HEK293 (cell line): ENCODE results near the gene PPP3R2.

Experiments
- CTCF ChIA-PET: fragments of 350-600 bp; formaldehyde crosslinking; extraction: SDS; loops from one replicate; lab custom pipeline; 2021; ENCODE audit warnings: antibody characterized with exemption; lab: Yijun Ruan, JAX
- POLR2A ChIA-PET: fragments of 300-600 bp; formaldehyde crosslinking; extraction: SDS; loops from one replicate; lab custom pipeline; 2020; ENCODE audit warnings: antibody characterized with exemption, inconsistent platforms; lab: Yijun Ruan, JAX
- H3K27ac ChIP-seq: fragments of 200-500 bp; sonication (Bioruptor generic); 2 replicates; pipeline ENCODE4 v1.5.1; 2014; ENCODE audit warnings: low read depth, low read length, control low read depth, inconsistent platforms; ENCODE audit errors: extremely low read depth
- H3K36me3 ChIP-seq, 2 experiments: fragments of 200-500 bp in 1 of 2; sonication (Bioruptor generic) in 1 of 2; 1 replicate in 1 of 2; 2 replicates in 1 of 2; pipeline ENCODE4 v1.5.1; 2014 to 2017; ENCODE audit warnings: inconsistent platforms in 2 of 2, low read length in 2 of 2; ENCODE audit not compliant: control insufficient read depth in 2 of 2, insufficient read depth in 1 of 2
- H3K4me1 ChIP-seq: fragments of 200-500 bp; sonication (Bioruptor generic); 2 replicates; pipeline ENCODE4 v1.5.1; 2014; ENCODE audit warnings: mild to moderate bottlenecking, low read length, inconsistent platforms; ENCODE audit not compliant: control insufficient read depth, insufficient read depth
- H3K4me3 ChIP-seq: 2 replicates; pipeline ENCODE4 v1.5.1; 2011; ENCODE audit warnings: low read depth, mild to moderate bottlenecking, control low read depth, low read length, moderate library complexity
- H3K9me3 ChIP-seq: fragments of 200-500 bp; sonication (Bioruptor generic); 2 replicates; pipeline ENCODE4 v1.5.1; 2014; ENCODE audit warnings: low read depth, low read length, inconsistent platforms; ENCODE audit not compliant: control insufficient read depth, insufficient read depth
- ELK4 ChIP-seq: IDR thresholded peaks from 2 replicates; pipeline ENCODE4 v1.6.1; 2011; ENCODE audit warnings: mild to moderate bottlenecking, low read depth, low read length, borderline replicate concordance
- HOXA7 ChIP-seq: sonication (generic); formaldehyde crosslinking; IDR thresholded peaks from 2 replicates; pipeline ENCODE4 v1.8.1; 2022; ENCODE audit warnings: missing genetic modification reagents, borderline replicate concordance
- KLF7 ChIP-seq: fragments of 450-650 bp; formaldehyde crosslinking; IDR thresholded peaks from 2 replicates; pipeline ENCODE4 v1.5.1; 2016; ENCODE audit warnings: missing biosample characterization, missing genetic modification characterization, borderline replicate concordance
- KLF8 ChIP-seq: fragments of 450-650 bp; formaldehyde crosslinking; IDR thresholded peaks from 2 replicates; pipeline ENCODE4 v1.5.1; 2016; ENCODE audit warnings: missing biosample characterization, missing genetic modification characterization
- PRDM4 ChIP-seq: fragments of 450-650 bp; formaldehyde crosslinking; IDR thresholded peaks from 2 replicates; pipeline ENCODE4 v1.5.1; 2017; ENCODE audit warnings: missing biosample characterization, missing genetic modification characterization
- REPIN1 ChIP-seq: fragments of 450-650 bp; formaldehyde crosslinking; IDR thresholded peaks from 2 replicates; pipeline ENCODE4 v1.5.1; 2017; ENCODE audit warnings: missing biosample characterization, missing genetic modification characterization, low read depth
- REST ChIP-seq: fragments of 450-650 bp; formaldehyde crosslinking; IDR thresholded peaks from 2 replicates; pipeline ENCODE4 v1.5.1; 2016; ENCODE audit warnings: missing biosample characterization, missing genetic modification characterization
- TSHZ1 ChIP-seq: fragments of 450-650 bp; formaldehyde crosslinking; IDR thresholded peaks from 2 replicates; pipeline ENCODE4 v1.5.1; 2016; ENCODE audit warnings: missing biosample characterization, missing genetic modification characterization, borderline replicate concordance
- ZIC2 ChIP-seq: fragments of 450-650 bp; formaldehyde crosslinking; IDR thresholded peaks from 2 replicates; pipeline ENCODE4 v1.5.1; 2016; ENCODE audit warnings: missing biosample characterization, missing genetic modification characterization
- ZNF112 ChIP-seq: fragments of 450-650 bp; formaldehyde crosslinking; IDR thresholded peaks from 2 replicates; pipeline ENCODE4 v1.5.0; 2017; ENCODE audit warnings: missing biosample characterization, missing genetic modification characterization
- ZNF121 ChIP-seq: fragments of 450-650 bp; formaldehyde crosslinking; IDR thresholded peaks from 2 replicates; pipeline ENCODE4 v1.5.1; 2016; ENCODE audit warnings: missing biosample characterization, missing genetic modification characterization
- ZNF155 ChIP-seq: fragments of 450-650 bp; formaldehyde crosslinking; IDR thresholded peaks from 2 replicates; pipeline ENCODE4 v1.5.1; 2016; ENCODE audit warnings: missing biosample characterization, missing genetic modification characterization
- ZNF169 ChIP-seq: fragments of 450-650 bp; formaldehyde crosslinking; IDR thresholded peaks from 2 replicates; pipeline ENCODE4 v1.5.1; 2016; ENCODE audit warnings: missing biosample characterization, missing genetic modification characterization
- ZNF18 ChIP-seq: fragments of 450-650 bp; formaldehyde crosslinking; IDR thresholded peaks from 2 replicates; pipeline ENCODE4 v1.5.1; 2016; ENCODE audit warnings: missing biosample characterization, missing genetic modification characterization
- ZNF311 ChIP-seq: fragments of 450-650 bp; formaldehyde crosslinking; IDR thresholded peaks from 2 replicates; pipeline ENCODE4 v1.5.1; 2017; ENCODE audit warnings: missing biosample characterization, missing genetic modification characterization, borderline replicate concordance
- ZNF37A ChIP-seq: fragments of 450-650 bp; IDR thresholded peaks from 2 replicates; pipeline ENCODE4 v1.5.1; 2018; ENCODE audit warnings: missing biosample characterization, missing genetic modification characterization
- ZNF513 ChIP-seq: fragments of 450-650 bp; IDR thresholded peaks from 2 replicates; pipeline ENCODE4 v1.5.1; 2018; ENCODE audit warnings: missing biosample characterization, missing genetic modification characterization
- ZNF529 ChIP-seq: fragments of 450-650 bp; formaldehyde crosslinking; IDR thresholded peaks from 2 replicates; pipeline ENCODE4 v1.5.1; 2017; ENCODE audit warnings: missing genetic modification characterization, missing biosample characterization; ENCODE audit not compliant: insufficient replicate concordance
- ZNF837 ChIP-seq: fragments of 450-650 bp; formaldehyde crosslinking; IDR thresholded peaks from 2 replicates; pipeline ENCODE4 v1.5.1; 2016; ENCODE audit warnings: missing biosample characterization, missing genetic modification characterization
- ZSCAN30 ChIP-seq: fragments of 450-650 bp; IDR thresholded peaks from 2 replicates; pipeline ENCODE4 v1.5.1; 2018; ENCODE audit warnings: missing biosample characterization, mild to moderate bottlenecking, missing genetic modification characterization, moderate library complexity
- ZSCAN4 ChIP-seq: fragments of 450-650 bp; formaldehyde crosslinking; IDR thresholded peaks from 2 replicates; pipeline ENCODE4 v1.5.1; 2017; ENCODE audit warnings: missing biosample characterization, missing genetic modification characterization

The PPP3R2 gene

GRCh38 chr9:101628173-101628572 is 33.4 kb upstream of the PPP3R2 start:
- Histone ChIP-seq H3K4me1 (no peaks in the 10 kb centered on the region), H3K27ac (no peak overlapping the region), H3K4me3 (no peak overlapping the region), H3K36me3 (no peaks in the 10 kb centered on the region), H3K9me3 (no peaks in the 10 kb centered on the region)
- CTCF ChIA-PET: no interaction called here
- POLR2A ChIA-PET: no interaction called here
- TF ChIP-seq REST (tag by site-specific recombination): peak; percentile 82
- no peak for TF ChIP-seq ZSCAN4
- no peak for TF ChIP-seq ELK4
- TF ChIP-seq ZNF37A (tag by site-specific recombination): no peak
- no peak for TF ChIP-seq ZSCAN30 (tag by site-specific recombination)
- TF ChIP-seq REPIN1: no peak
- no peak for TF ChIP-seq PRDM4 (tag by site-specific recombination)
- TF ChIP-seq ZNF18 (tag by site-specific recombination): no peak
- TF ChIP-seq ZNF529 (tag by site-specific recombination): no peak

- Histone ChIP-seq H3K4me1 (no peaks in the 10 kb centered on the region), H3K27ac (no peak overlapping the region), H3K4me3 (no peak overlapping the region), H3K9me3 (no peaks in the 10 kb centered on the region), H3K36me3 (no peaks in the 10 kb centered on the region)
- POLR2A ChIA-PET: no interaction called here
- CTCF ChIA-PET: interaction anchor here (1.1 kb wide), 1 partner anchor 85 kb away, joined by 5 read pairs; no protein-coding TSS in a partner anchor
- no peak for TF ChIP-seq ZNF837 (tag by site-specific recombination)
- TF ChIP-seq KLF8 (tag by site-specific recombination): no peak
- no peak for TF ChIP-seq ZNF311 (tag by site-specific recombination)
- no peak for TF ChIP-seq ZNF112 (tag by site-specific recombination)
- no peak for TF ChIP-seq ZNF155 (tag by site-specific recombination)
- TF ChIP-seq TSHZ1: no peak
- TF ChIP-seq ZNF169 (tag by site-specific recombination): no peak
- TF ChIP-seq ZNF121 (tag by site-specific recombination): no peak
- TF ChIP-seq KLF7 (tag by site-specific recombination): no peak
- TF ChIP-seq ZNF513 (tag by site-specific recombination): no peak
- no peak for TF ChIP-seq HOXA7 (CRISPR knock-in tag)
- no peak for TF ChIP-seq ZIC2 (tag by site-specific recombination)
These were observed 31.5 kb upstream of the PPP3R2 start for GRCh38 chr9:101626295-101626694.
